Measurements from ENCODE around the gene SNAPC2.
"Not testable (repeated sequence)": the region's sequence is repeated elsewhere in the genome, so short reads cannot be mapped to it uniquely, and the experiment has no call there.

SNAPC2 gene

GRCh38 chr19:7921302-7921966, 1.3 kb downstream of the SNAPC2 start:
- DNase-seq (ENCODE audit: low read depth in 2 of 2): no peak

GRCh38 chr19:7921967-7922835, 2.1 kb downstream of the SNAPC2 start:
- no peak for DNase-seq (ENCODE audit: low read depth in 2 of 2)

GRCh38 chr19:7922836-7923195, 2.7 kb downstream of the SNAPC2 start:
- DNase-seq (ENCODE audit: low read depth in 2 of 2): no peak

GRCh38 chr19:7923295-7924191, 3.4 kb downstream of the SNAPC2 start:
- DNase-seq (ENCODE audit: low read depth in 2 of 2): no peak

GRCh38 chr19:7924241-7924640, 4.1 kb downstream of the SNAPC2 start:
- DNase-seq (ENCODE audit: low read depth in 2 of 2): no peak

- DNase-seq (ENCODE audit: low read depth in 2 of 2): no peak
Observed at GRCh38 chr19:7924651-7925170, 4.6 kb downstream of the SNAPC2 start.

GRCh38 chr19:7925171-7925851, 5.2 kb downstream of the SNAPC2 start:
- peak in 1 of 2 experiments; percentile 47 for DNase-seq (ENCODE audit: low read depth in 2 of 2)

GRCh38 chr19:7926021-7926726, 6.0 kb downstream of the SNAPC2 start, which contains the start of gene CTXN1:
TSS of gene CTXN1 (minus strand) at chr19:7926135. CDS start at chr19:7925538, 597 bp downstream.
- DNase-seq (ENCODE audit: low read depth in 2 of 2): no peak

GRCh38 chr19:7926727-7927604, 6.8 kb downstream of the SNAPC2 start:
- no peak for DNase-seq (ENCODE audit: low read depth in 2 of 2)

- DNase-seq (ENCODE audit: low read depth in 2 of 2): no peak
Observed at GRCh38 chr19:7927605-7928333, 7.6 kb downstream of the SNAPC2 start.

GRCh38 chr19:7928334-7928706, 8.2 kb downstream of the SNAPC2 start:
- DNase-seq (ENCODE audit: low read depth in 2 of 2): no peak

- DNase-seq (ENCODE audit: low read depth in 2 of 2): peak; percentile 63 to 69
Observed at GRCh38 chr19:7928741-7929701, 8.9 kb downstream of the SNAPC2 start.

- not testable (repeated sequence) for DNase-seq (ENCODE audit: low read depth in 2 of 2)
Observed at GRCh38 chr19:7930030-7930429, 9.9 kb downstream of the SNAPC2 start.

GRCh38 chr19:7930765-7931164, 10.6 kb downstream of the SNAPC2 start:
- DNase-seq (ENCODE audit: low read depth in 2 of 2): no peak

- DNase-seq (ENCODE audit: low read depth in 2 of 2): no peak
Observed at GRCh38 chr19:7931221-7932061, 11.3 kb downstream of the SNAPC2 start.

GRCh38 chr19:7932276-7932929, 12.3 kb downstream of the SNAPC2 start:
- no peak for DNase-seq (ENCODE audit: low read depth in 2 of 2)

Data from fibroblast of skin of left quadriceps (primary cell).